H1 (cell line): ENCODE measurements around the gene CCDC102A.

Experiments used
- CHD2 ChIP-seq: IDR thresholded peaks from 2 replicates; pipeline ENCODE4 v1.6.1; 2012; ENCODE audit warnings: low read length, improper control_type of control experiment
- EGR1 ChIP-seq: IDR thresholded peaks from 2 replicates; pipeline ENCODE4 v1.6.1; 2011; ENCODE audit warnings: low read depth, low read length, borderline replicate concordance
- EZH2 ChIP-seq: fragments of 200-600 bp; sonication (generic); IDR thresholded peaks from 2 replicates; pipeline ENCODE4 v1.7.1; 2012; ENCODE audit warnings: low read depth, mild to moderate bottlenecking, moderate library complexity, low read length, inconsistent platforms; ENCODE audit not compliant: severe bottlenecking

GRCh38 chr16:57540387-57540786, 4.0 kb upstream of the CCDC102A start:
- TF ChIP-seq EZH2 = no peak
- TF ChIP-seq EGR1 = no peak
- no peak for TF ChIP-seq CHD2
